SH-SY5Y (cell line): Measurements from ENCODE around the gene CDH4.

Source experiments
- GATA2 ChIP-seq: IDR thresholded peaks from 2 replicates; pipeline ENCODE4 v1.6.1; 2011; ENCODE audit warnings: mild to moderate bottlenecking, low read depth, low read length
- GATA3 ChIP-seq: IDR thresholded peaks from 2 replicates; pipeline ENCODE4 v1.6.1; 2011; ENCODE audit warnings: low read depth, mild to moderate bottlenecking, low read length, moderate library complexity

- TF ChIP-seq GATA2: no peak
- TF ChIP-seq GATA3: no peak
Observed at GRCh38 chr20:61285691-61286090, 33.6 kb downstream of the CDH4 start.
